Uterus (tissue), 2 donors: ENCODE measurements around the gene STYXL2.

Experiments used
- POLR2A ChIP-seq, 2 donors: fragments of 450-650 bp; IDR thresholded peaks; one replicate each; pipeline ENCODE4 v1.6.1; 2016; ENCODE audit warnings: antibody characterized with exemption in 2 of 2, mild to moderate bottlenecking in 1 of 2, moderate library complexity in 1 of 2
- TF ChIP-seq, protein P1 (sequence below), 4 experiments: fragments of 200-600 bp in 2 of 4; fragments of 450-650 bp in 2 of 4; sonication (generic) in 2 of 4; IDR thresholded peaks; one replicate each; pipeline ENCODE4 v1.5.1; 2016 to 2019; ENCODE audit warnings: antibody characterized with exemption in 4 of 4, mild to moderate bottlenecking in 2 of 4, moderate library complexity in 1 of 4

DNA sequence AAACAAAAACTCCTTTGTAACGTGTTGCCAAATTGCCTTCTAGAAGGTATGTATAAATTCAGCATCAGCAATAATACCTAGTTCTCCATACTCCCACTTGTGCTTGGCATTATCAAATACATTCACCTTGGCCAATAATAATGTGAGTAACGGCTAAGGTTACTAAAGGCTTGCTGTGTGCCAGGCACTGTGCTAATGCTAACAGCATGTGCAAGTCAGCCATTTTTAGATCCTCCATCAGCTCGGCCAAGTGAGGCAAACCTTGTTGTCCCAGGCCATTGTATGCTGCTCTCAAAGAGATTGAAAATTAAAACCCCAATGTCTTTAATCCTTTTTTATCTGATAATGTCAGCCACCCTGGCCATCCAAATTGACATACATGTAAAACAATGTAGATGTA, 48.1 kb downstream of the STYXL2 start:
- TF ChIP-seq POLR2A (IDR thresholded peaks at IDR 0.05): no peak
- TF ChIP-seq, protein P1, sequence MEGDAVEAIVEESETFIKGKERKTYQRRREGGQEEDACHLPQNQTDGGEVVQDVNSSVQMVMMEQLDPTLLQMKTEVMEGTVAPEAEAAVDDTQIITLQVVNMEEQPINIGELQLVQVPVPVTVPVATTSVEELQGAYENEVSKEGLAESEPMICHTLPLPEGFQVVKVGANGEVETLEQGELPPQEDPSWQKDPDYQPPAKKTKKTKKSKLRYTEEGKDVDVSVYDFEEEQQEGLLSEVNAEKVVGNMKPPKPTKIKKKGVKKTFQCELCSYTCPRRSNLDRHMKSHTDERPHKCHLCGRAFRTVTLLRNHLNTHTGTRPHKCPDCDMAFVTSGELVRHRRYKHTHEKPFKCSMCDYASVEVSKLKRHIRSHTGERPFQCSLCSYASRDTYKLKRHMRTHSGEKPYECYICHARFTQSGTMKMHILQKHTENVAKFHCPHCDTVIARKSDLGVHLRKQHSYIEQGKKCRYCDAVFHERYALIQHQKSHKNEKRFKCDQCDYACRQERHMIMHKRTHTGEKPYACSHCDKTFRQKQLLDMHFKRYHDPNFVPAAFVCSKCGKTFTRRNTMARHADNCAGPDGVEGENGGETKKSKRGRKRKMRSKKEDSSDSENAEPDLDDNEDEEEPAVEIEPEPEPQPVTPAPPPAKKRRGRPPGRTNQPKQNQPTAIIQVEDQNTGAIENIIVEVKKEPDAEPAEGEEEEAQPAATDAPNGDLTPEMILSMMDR (IDR thresholded peaks at IDR 0.05): no peak
